GM06990 (cell line): ENCODE data around the gene NSD2.

ENCODE experiments used
- DNase-seq: peaks from one replicate; pipeline ENCODE4 v3.0.0-alpha.2; 2011; ENCODE audit not compliant: insufficient read length; ENCODE audit errors: extremely low read depth
- H3K27me3 ChIP-seq: replicated peaks from 2 replicates; pipeline ENCODE4 v1.6.0; 2011; ENCODE audit warnings: low read length; ENCODE audit not compliant: control insufficient read depth, insufficient read depth
- H3K36me3 ChIP-seq: 2 replicates; pipeline ENCODE4 v1.5.1; 2011; ENCODE audit warnings: low read length; ENCODE audit not compliant: control insufficient read depth, insufficient read depth
- H3K4me3 ChIP-seq: replicated peaks from 2 replicates; pipeline ENCODE4 v1.5.1; 2011; ENCODE audit warnings: low read depth, mild to moderate bottlenecking, control low read depth, low read length
- TF ChIP-seq, protein P1 (sequence below): IDR thresholded peaks from 2 replicates; pipeline ENCODE4 v1.5.1; 2011; ENCODE audit warnings: low read length, control low read depth, mild to moderate bottlenecking, inconsistent platforms; ENCODE audit not compliant: insufficient read depth, poor library complexity, severe bottlenecking

Gene NSD2

DNA sequence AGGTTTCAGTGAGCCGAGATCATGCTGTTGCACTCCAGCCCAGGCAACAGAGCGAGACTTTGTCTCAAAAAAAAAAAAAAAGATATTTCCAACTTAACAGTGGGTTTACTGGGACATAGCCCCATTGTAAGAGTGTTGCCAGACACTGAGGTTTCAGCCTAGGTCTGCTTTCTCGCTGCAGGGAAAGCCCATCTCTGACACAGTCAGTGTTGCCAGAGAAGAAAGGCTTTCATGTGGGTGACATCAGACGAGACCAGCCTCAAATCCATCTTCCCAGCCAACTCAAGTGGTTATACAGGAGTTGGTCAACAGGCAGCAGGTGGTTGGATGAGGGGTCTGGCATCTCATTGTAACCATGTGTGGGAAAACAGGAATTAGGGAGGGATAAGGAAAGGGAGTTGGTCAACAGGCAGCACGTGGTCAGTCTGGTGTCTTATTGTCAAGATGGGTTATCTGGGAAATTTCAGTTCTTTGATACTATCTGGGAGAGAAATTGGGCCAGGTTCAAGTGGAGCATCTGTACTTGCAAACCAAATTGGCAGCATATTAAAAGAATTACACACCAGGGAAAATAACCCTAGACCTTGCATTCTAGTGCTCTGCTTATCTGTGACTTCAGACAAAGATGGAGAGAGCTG is 96.4 kb downstream of the NSD2 start:
- H3K4me3 ChIP-seq: no peak overlapping the region
- no peak for DNase-seq
- TF ChIP-seq, protein P1, sequence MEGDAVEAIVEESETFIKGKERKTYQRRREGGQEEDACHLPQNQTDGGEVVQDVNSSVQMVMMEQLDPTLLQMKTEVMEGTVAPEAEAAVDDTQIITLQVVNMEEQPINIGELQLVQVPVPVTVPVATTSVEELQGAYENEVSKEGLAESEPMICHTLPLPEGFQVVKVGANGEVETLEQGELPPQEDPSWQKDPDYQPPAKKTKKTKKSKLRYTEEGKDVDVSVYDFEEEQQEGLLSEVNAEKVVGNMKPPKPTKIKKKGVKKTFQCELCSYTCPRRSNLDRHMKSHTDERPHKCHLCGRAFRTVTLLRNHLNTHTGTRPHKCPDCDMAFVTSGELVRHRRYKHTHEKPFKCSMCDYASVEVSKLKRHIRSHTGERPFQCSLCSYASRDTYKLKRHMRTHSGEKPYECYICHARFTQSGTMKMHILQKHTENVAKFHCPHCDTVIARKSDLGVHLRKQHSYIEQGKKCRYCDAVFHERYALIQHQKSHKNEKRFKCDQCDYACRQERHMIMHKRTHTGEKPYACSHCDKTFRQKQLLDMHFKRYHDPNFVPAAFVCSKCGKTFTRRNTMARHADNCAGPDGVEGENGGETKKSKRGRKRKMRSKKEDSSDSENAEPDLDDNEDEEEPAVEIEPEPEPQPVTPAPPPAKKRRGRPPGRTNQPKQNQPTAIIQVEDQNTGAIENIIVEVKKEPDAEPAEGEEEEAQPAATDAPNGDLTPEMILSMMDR: no peak

DNA sequence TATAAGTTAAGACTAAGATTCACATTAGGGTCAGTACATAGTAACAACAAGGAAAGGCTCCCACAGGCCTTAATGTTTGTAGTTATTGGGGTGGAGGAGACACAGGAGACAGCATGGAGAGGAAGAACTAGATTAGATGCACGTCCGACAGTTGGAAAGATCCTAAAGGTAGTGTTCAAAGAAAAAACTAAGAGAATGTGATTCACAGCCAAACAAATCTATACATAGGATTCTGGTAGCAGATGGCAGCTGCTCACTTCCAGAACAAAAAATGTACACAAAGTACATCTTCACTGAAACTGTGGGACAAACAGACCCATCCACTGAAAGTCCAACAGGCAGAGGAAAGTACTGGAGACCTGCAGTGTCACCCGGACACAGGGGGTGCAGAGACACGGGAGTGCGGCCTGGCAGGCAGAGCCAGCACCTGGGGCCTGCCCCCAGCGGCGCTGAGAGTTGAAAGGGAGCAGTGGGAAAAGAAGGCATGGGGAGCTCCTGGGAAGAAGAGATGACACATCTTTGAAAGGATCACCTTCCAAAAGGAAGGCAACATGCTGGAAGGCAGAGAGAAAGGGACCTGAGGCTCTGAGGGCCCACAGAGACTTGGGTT is 97.6 kb downstream of the NSD2 start:
- no peak for DNase-seq
- peaks cover 18% of the 10 kb centered on the region for H3K36me3 ChIP-seq
- no peak overlapping the region for H3K4me3 ChIP-seq
- TF ChIP-seq, protein P1: no peak
- no peaks in the 10 kb centered on the region for H3K27me3 ChIP-seq

More for the DNA sequence above, 96.4 kb downstream of the NSD2 start:
- Histone ChIP-seq H3K36me3 (peaks cover 18% of the 10 kb centered on the region), H3K27me3 (no peaks in the 10 kb centered on the region)

DNA sequence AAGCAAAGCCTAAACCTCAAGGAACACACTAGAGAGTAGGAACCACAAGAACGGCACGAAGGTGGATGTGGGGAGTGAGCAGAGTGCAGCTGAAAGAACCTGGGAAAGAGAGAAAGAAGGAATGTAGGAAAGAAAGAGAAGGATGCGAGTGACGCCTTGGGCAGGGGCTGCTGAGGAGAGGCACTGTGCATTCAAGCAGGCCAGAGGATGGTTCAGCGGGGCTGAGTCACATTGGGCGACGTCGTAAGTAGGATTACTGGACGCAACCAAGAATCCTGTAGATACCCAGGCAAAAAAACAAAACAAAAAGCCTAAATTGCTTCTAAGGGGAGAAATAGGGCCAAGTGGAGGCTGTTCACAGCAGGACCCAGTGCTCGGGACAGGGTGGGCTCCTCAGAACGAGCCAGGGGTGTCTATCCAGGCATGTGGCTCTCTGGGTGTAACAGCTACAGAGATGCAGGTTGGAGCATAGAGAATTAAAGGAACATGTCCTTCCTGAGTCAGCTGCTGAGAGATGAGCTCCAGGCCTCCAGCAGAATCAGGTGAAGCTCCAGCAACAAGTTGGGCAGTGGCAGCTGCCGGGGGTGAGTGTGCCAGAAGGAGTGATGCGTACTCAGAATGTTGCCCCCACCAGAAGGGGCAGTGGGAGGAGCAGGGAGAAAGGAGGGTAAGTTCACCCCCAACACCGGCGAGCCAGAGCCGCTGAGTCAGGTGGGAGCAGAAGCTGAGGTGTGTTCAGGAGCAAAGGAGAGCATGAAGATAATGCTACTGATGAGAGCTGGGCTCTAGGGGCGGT is 98.9 kb downstream of the NSD2 start:
- Histone ChIP-seq H3K4me3 (no peak overlapping the region), H3K36me3 (peaks cover 21% of the 10 kb centered on the region), H3K27me3 (no peaks in the 10 kb centered on the region)
- TF ChIP-seq, protein P1: no peak
- DNase-seq: no peak

DNA sequence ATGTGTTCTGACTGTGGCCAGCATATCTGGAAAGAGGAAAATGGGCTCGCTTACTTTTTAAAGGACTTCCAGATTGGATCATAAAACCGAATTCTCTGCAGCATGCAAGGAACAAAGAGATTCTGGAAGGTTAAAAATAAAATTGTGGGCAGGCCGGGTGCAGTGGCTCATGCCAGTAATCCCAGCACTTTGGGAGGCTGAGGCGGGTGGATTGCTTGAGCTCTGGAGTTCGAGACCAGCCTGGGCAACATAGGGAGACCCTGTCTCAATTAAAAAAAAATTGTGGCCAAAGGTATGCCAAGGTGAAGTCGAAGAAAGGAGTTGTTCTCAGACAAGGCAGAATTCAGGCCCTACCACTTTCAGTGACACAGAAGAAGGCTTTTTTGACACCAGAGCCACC is 99.7 kb downstream of the NSD2 start:
- TF ChIP-seq, protein P1: no peak
- peaks cover 29% of the 10 kb centered on the region for H3K36me3 ChIP-seq
- no peak overlapping the region for H3K4me3 ChIP-seq
- DNase-seq: no peak
- no peaks in the 10 kb centered on the region for H3K27me3 ChIP-seq

DNA sequence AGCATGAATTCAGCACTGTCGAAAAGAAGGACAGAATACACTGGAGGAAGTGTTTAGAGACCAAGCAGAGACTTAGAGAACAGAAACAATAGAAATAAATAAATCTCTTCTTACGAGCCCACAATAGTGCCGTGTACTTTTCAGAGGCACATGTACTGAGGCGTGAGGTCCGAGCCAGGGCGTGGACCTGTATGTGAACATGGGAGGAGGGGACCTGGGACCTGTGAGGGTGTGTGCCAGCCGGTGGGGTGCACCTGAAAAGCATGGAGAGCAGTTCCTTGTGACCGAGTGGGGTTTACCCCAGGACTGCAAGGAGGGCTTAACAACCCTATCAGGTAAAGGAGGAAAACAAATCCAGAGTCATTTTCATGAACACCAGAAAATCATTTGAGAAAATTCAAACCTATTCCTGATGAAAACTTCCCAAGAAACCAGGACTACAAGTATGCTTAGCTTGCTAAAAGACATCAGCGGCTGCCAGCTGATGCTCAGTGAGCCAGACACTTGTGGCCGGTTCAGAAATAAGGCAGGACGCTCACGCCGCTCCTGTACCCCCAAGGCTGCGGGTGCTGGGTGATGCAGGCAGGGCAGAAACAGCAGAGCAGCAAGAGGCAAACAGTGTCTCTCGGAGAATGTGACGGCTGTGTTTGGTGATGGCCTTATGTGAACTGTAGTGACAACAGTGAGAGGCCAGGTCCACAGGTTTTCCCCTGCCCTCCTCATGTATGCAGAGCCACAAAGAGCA is 100.4 kb downstream of the NSD2 start:
- TF ChIP-seq, protein P1: no peak

More for the DNA sequence above, 100.4 kb downstream of the NSD2 start:
- DNase-seq: no peak
- Histone ChIP-seq H3K4me3 (no peak overlapping the region), H3K27me3 (no peaks in the 10 kb centered on the region), H3K36me3 (peaks cover 36% of the 10 kb centered on the region)
